GM19025 (cell line): Measurements from ENCODE around the gene FKBP8.

Experiments used
- ATAC-seq: cut with Tn5 transposase; IDR thresholded peaks from one replicate; pipeline ENCODE4 v1.9.1; 2021; ENCODE audit warnings: mild to moderate bottlenecking, low read depth, moderate library complexity; ENCODE audit not compliant: unreplicated experiment

FKBP8 gene

DNA sequence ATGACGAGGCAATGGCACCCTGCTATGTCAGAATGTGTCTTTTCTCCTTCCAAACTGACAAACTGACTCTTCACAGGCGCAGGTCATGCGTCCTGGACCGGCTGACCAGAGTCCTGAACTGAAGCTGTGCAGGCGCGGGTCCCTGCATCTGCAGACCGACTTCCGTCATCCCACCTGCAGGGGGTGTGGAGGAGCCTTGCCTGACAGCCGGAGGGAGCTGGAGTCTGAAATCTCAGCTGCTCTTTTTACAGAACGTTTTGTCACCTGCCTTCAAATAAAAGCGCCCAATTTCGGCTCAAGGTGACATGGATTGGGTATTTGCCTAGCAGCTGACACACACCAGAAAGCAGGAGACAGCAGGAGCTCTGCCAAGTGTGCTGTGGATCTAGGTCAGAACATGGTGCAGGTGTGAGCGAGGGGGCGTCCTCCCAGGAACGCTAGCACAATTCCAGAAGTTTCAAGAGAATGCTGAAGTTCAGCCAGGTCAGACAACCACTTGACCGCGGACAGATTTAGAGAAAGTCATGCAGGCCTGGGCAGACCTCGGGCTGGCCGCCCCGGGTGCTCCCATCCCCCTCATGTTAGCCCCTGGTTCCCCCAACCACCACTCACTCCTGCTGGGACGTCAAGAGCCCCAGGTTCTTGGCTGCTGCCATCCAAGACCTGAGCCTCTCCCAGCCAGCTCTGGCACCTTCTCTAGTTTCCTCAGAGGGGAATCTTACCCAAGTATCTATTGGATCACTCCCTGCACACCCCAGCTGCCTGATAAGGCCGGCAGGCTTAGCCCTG, 54.3 kb downstream of the FKBP8 start:
- ATAC-seq = no peak

DNA sequence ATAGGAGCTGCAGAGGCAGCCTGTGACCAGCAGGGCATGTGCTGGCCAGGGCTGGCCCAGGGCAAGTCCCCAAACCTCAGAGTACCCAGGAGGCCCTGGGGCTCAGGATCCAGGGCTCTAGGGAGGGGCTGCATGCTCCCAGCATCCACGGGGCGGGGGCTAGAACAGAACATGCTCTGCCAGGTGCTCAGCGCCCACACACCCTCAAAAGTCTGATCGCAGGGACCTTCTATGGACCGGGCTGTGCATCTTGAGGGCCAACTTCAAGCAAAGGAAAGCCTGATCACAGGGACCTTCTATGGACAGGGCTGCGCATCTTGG, 55.0 kb downstream of the FKBP8 start:
- no peak for ATAC-seq

DNA sequence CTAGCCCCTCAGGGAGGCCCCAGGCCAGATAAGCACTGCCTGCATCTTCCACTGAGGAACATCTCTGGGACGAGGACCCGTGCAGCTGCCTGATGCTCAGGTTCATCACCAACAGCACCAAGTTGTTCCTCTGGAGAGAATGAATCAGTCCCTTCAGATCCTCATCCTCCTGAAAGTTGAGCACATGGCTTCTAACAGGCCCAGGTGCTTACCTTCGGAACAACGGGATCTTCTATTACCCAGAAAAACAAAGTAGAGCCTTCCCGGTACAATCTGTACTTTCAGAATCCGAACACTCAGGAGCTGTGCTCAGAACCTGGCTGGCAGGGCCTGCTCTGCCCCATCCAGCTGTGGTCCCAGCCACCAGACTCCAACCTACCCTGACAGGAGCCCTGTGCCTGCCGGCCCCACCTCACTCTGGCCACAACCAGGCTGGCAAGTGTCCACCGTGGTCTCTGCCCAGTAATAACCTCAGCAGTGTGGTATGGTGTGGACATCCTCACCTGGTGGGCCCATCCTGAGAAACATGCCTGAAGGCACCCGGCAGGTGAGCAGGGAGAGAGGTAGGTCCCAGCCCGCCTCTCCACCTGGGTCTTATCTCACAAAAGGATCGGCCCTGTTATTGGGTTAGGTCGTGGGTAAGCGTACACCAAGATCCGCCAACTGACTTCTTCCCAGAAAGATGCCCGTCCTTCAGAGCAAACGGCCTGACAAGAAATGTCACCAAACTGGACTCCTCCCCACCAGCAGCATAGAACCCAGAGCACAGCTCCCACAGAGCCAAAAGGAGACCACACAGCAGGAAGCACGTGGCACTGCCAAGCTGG, 55.6 kb downstream of the FKBP8 start:
- ATAC-seq = no peak

DNA sequence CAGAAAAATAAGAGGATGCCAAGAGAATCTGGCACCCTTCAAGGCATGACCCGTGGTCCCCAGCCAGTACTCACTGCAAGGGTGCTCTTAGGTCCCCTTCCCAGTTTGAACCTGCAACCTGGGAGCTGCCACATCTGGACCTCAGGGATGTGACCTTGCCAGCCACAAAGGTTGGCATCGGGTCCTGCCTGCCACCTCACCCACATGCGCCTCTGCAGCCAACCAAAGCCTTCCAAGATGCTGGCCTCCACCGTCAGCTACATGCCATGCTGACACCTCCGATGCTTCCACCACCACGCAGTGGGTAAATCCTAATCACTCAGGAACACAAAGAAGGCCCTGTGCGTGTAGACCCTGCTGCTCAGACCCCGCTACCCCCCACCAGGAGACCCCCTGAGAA, 56.6 kb downstream of the FKBP8 start:
- ATAC-seq = no peak

DNA sequence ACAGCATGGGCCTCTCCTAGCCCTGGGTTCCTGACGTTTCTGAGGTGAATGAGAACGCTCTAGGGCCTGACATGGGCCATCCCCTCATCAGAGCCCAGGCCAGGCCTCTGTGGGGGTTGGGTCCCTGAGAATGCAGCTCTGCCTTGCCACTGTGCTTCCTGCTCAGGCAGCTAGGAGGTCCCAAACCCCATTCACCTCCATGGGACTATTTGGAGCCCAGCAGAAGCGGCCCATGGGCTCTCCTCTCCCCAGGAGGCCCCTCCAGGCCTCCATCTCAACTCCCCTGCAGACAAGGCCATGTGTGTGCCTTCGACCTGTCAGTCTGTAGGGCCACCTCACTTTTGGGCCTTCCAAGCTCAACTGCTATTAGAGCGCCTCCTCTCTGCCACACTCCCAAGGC, 58.4 kb downstream of the FKBP8 start:
- ATAC-seq = no peak

DNA sequence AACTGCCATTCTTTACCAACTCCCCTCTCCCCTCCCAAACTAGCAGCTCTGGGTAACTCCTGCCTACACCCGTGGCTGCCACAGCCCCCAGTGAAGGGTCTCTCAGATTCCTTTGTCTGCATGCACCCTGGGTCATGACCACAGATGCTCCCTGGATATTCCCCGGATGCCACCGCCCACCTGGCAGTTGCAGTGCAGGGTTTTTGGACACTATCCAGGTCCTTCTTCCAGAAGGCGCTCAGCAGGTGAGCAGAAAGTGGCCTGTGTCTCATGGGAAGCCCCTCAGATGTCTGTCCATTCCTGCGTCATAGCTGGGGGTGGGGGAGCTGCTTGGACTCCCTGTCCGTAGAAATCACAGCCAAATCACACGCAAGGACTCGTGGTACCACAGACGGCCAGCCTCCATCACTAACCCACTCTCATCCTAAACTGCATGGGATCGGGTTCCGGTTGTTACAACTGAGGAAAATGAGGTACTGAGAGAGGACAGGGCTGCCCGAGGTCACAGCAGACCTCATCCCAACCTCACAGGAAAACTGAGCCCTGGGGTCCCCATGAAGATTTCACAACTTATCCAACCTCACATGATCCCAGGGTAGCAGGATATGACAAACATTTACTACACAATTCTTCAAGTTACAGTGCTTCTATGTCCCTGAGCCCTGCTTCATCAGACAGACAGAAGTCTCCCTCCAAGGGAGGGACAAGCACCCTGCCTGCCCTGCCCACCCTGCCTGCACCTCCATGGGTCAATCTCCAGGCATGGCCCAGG, 60.1 kb downstream of the FKBP8 start:
- no peak for ATAC-seq
